ENCODE data around the gene IRF2BPL.

- TF ChIP-seq, protein P1, sequence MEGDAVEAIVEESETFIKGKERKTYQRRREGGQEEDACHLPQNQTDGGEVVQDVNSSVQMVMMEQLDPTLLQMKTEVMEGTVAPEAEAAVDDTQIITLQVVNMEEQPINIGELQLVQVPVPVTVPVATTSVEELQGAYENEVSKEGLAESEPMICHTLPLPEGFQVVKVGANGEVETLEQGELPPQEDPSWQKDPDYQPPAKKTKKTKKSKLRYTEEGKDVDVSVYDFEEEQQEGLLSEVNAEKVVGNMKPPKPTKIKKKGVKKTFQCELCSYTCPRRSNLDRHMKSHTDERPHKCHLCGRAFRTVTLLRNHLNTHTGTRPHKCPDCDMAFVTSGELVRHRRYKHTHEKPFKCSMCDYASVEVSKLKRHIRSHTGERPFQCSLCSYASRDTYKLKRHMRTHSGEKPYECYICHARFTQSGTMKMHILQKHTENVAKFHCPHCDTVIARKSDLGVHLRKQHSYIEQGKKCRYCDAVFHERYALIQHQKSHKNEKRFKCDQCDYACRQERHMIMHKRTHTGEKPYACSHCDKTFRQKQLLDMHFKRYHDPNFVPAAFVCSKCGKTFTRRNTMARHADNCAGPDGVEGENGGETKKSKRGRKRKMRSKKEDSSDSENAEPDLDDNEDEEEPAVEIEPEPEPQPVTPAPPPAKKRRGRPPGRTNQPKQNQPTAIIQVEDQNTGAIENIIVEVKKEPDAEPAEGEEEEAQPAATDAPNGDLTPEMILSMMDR (IDR thresholded peaks at IDR 0.05), result no peak
- no peak for TF ChIP-seq POLR2A (IDR thresholded peaks at IDR 0.05)
Observed at GRCh38 chr14:76975051-76975450, 53.5 kb downstream of the IRF2BPL start.
